ENCODE data around the gene ZBTB16. TPM values are rescaled to one million over a fixed set of nuclear protein-coding genes. Genes with fewer than 3 reads are reported as not detected.

ZBTB16 gene
- total RNA-seq, 1 donor from 2014 or later: 160 TPM

- no peak for DNase-seq (ENCODE audit: low spot score)
- ATAC-seq: no peak
These were observed 226.1 kb downstream of the ZBTB16 start for GRCh38 chr11:114285599-114285998.

GRCh38 chr11:114286229-114286628 is 226.7 kb downstream of the ZBTB16 start:
- ATAC-seq (no peak), DNase-seq (ENCODE audit: low spot score) (no peak)

GRCh38 chr11:114287154-114287553 is 227.6 kb downstream of the ZBTB16 start:
- ATAC-seq (no peak), DNase-seq (ENCODE audit: low spot score) (no peak)

GRCh38 chr11:114288136-114288535 is 228.6 kb downstream of the ZBTB16 start:
- no peak for DNase-seq (ENCODE audit: low spot score)
- no peak for ATAC-seq

- ATAC-seq (no peak), DNase-seq (ENCODE audit: low spot score) (no peak)
These were observed 230.3 kb downstream of the ZBTB16 start for GRCh38 chr11:114289779-114290178.

GRCh38 chr11:114290503-114291235 is 231.2 kb downstream of the ZBTB16 start:
- no peak for DNase-seq (ENCODE audit: low spot score)
- ATAC-seq: no peak

- no peak for DNase-seq (ENCODE audit: low spot score)
- peak; percentile 3 for ATAC-seq
These were observed 231.9 kb downstream of the ZBTB16 start for GRCh38 chr11:114291381-114291780.

GRCh38 chr11:114291842-114292680 is 232.6 kb downstream of the ZBTB16 start:
- DNase-seq (ENCODE audit: low spot score): no peak
- ATAC-seq: peak; percentile 26

- DNase-seq (ENCODE audit: low spot score): no peak
- peak; percentile 8 for ATAC-seq
These were observed 233.7 kb downstream of the ZBTB16 start for GRCh38 chr11:114293201-114293711.

GRCh38 chr11:114295676-114296604 is 236.4 kb downstream of the ZBTB16 start, which contains the start of gene NNMT:
Gene NNMT, plus strand, starts transcription at chr11:114296399. Its CDS starts 158 bp downstream, at chr11:114296557.
- DNase-seq (ENCODE audit: low spot score) (peak; percentile 84), ATAC-seq (peak; percentile 68)

GRCh38 chr11:114296605-114297372 is 237.3 kb downstream of the ZBTB16 start:
- DNase-seq (ENCODE audit: low spot score) (no peak), ATAC-seq (peak; percentile 29)

GRCh38 chr11:114297806-114298709 is 238.5 kb downstream of the ZBTB16 start:
- no peak for DNase-seq (ENCODE audit: low spot score)
- ATAC-seq: peak; percentile 18

GRCh38 chr11:114298710-114299109 is 239.2 kb downstream of the ZBTB16 start:
- DNase-seq (ENCODE audit: low spot score): no peak
- peak; percentile 8 for ATAC-seq

Other genes starting within 250 kb of the ZBTB16 start
- 11.6 TPM for gene USP28, start 184.1 kb upstream of the ZBTB16 start, total RNA-seq
- not detected for gene HTR3B, start 154.9 kb upstream of the ZBTB16 start, total RNA-seq
- gene HTR3A, start 84.6 kb upstream of the ZBTB16 start, total RNA-seq: not detected
- 588 TPM for gene NNMT, start 236.7 kb downstream of the ZBTB16 start, total RNA-seq